Hematopoietic multipotent progenitor cell treated with erythropoietin and hydrocortisone succinate and interleukin-3 and kit ligand, for 15 days (in vitro differentiated cells): ENCODE data around the gene HMGXB3.

Experiments
- DNase-seq: peaks from one replicate; pipeline ENCODE4 v3.0.0-alpha.2; 2015; ENCODE audit warnings: low spot score

The HMGXB3 gene

GRCh38 chr5:150053713-150054392 is 53.3 kb downstream of the HMGXB3 start:
- DNase-seq, result no peak

- no peak for DNase-seq
These were observed 54.0 kb downstream of the HMGXB3 start for GRCh38 chr5:150054569-150054968.

- DNase-seq, result peak; percentile 91
These were observed 55.0 kb downstream of the HMGXB3 start for GRCh38 chr5:150055326-150056074.

- DNase-seq, result no peak
These were observed 55.5 kb downstream of the HMGXB3 start for GRCh38 chr5:150056075-150056443.

- no peak for DNase-seq
These were observed 56.5 kb downstream of the HMGXB3 start for GRCh38 chr5:150057052-150057451.

- DNase-seq, result no peak
These were observed 57.0 kb downstream of the HMGXB3 start for GRCh38 chr5:150057511-150057910.

GRCh38 chr5:150057996-150058395 is 57.5 kb downstream of the HMGXB3 start:
- no peak for DNase-seq

GRCh38 chr5:150058480-150059126 is 58.1 kb downstream of the HMGXB3 start:
- no peak for DNase-seq

- no peak for DNase-seq
These were observed 59.1 kb downstream of the HMGXB3 start for GRCh38 chr5:150059623-150060022.

- no peak for DNase-seq
These were observed 59.9 kb downstream of the HMGXB3 start for GRCh38 chr5:150060471-150060870.

GRCh38 chr5:150061538-150061995 is 61.0 kb downstream of the HMGXB3 start:
- DNase-seq, result no peak

GRCh38 chr5:150062216-150062922 is 61.8 kb downstream of the HMGXB3 start:
- no peak for DNase-seq

- DNase-seq, result no peak
These were observed 63.1 kb downstream of the HMGXB3 start for GRCh38 chr5:150063638-150064037.

GRCh38 chr5:150064681-150065220 is 64.2 kb downstream of the HMGXB3 start:
- no peak for DNase-seq

GRCh38 chr5:150065346-150065745 is 64.8 kb downstream of the HMGXB3 start:
- no peak for DNase-seq

GRCh38 chr5:150065886-150066285 is 65.3 kb downstream of the HMGXB3 start:
- DNase-seq, result no peak

GRCh38 chr5:150066436-150066835 is 65.9 kb downstream of the HMGXB3 start:
- DNase-seq, result no peak

GRCh38 chr5:150066901-150067396 is 66.4 kb downstream of the HMGXB3 start:
- DNase-seq, result no peak

GRCh38 chr5:150067405-150067960 is 66.9 kb downstream of the HMGXB3 start:
- DNase-seq, result no peak

- DNase-seq, result no peak
These were observed 67.5 kb downstream of the HMGXB3 start for GRCh38 chr5:150068071-150068470.

- no peak for DNase-seq
These were observed 67.9 kb downstream of the HMGXB3 start for GRCh38 chr5:150068472-150068871.
